GM12878 (cell line): Measurements from ENCODE around the gene LMX1B. TPM values are rescaled to one million over a fixed set of nuclear protein-coding genes. Genes with fewer than 3 reads are reported as not detected.

ENCODE experiments used
- ATAC-seq: fragments of 200-7000 bp; cut with Tn5 transposase; 3 replicates; pipeline ENCODE4 v1.9.1; 2020; ENCODE audit warnings: mild to moderate bottlenecking, moderate library complexity
- BruUV-seq: library from RNA; stranded (reverse); fragments of 400-500 nt; replicated peaks from 2 replicates; lab custom pipeline; 2021; lab: Mats Ljungman, UMichigan
- CTCF ChIA-PET: fragments of 300-600 bp; sonication (Branson Sonifier 250); formaldehyde crosslinking; extraction: SDS; loops from one replicate; lab custom pipeline; 2021; ENCODE audit warnings: inconsistent platforms; lab: Yijun Ruan, JAX
- POLR2A ChIA-PET: fragments of 350-600 bp; formaldehyde crosslinking; extraction: SDS; loops from one replicate; lab custom pipeline; 2021; ENCODE audit warnings: inconsistent platforms; lab: Charles Lee
- RAD21 ChIA-PET: fragments of 300-600 bp; sonication (Branson Sonifier 250); formaldehyde crosslinking; loops from one replicate; lab custom pipeline; 2023; ENCODE audit warnings: antibody characterized with exemption; ENCODE audit not compliant: unreplicated experiment; lab: Charles Lee
- SMC1A ChIA-PET: fragments of 300-600 bp; sonication (Branson Sonifier 250); formaldehyde crosslinking; loops from one replicate; lab custom pipeline; 2023; ENCODE audit not compliant: unreplicated experiment, uncharacterized antibody; lab: Charles Lee
- DNase-seq: peaks from one replicate; pipeline ENCODE4 v3.0.0-alpha.2; 2011; ENCODE audit warnings: low read depth, low spot score
- FAIRE-seq: peaks from 3 replicates; lab custom pipeline; 2011; peaks lifted over from hg19 to GRCh38; lab: Jason Lieb, UNC
- H2AFZ ChIP-seq: 2 replicates; pipeline ENCODE4 v1.6.0; 2011; ENCODE audit warnings: low read depth, low read length, control low read depth; ENCODE audit not compliant: control insufficient read depth
- H3K27ac ChIP-seq: 2 replicates; pipeline ENCODE4 v1.5.1; 2011; ENCODE audit warnings: control low read depth; ENCODE audit not compliant: control insufficient read depth, insufficient read depth
- H3K27me3 ChIP-seq, 2 experiments: replicated peaks in 1 of 2; 2 replicates each; pipeline versions ENCODE4 v1.6.0 to v1.6.1; 2011; ENCODE audit warnings: low read length in 1 of 2; ENCODE audit not compliant: control insufficient read depth in 2 of 2, insufficient read depth in 2 of 2
- H3K36me3 ChIP-seq, 2 experiments: 2 replicates each; pipeline ENCODE4 v1.5.1; 2011; ENCODE audit warnings: low read length in 1 of 2; ENCODE audit not compliant: control insufficient read depth in 2 of 2, insufficient read depth in 2 of 2
- H3K4me1 ChIP-seq: 2 replicates; pipeline ENCODE4 v1.6.1; 2011; ENCODE audit warnings: mild to moderate bottlenecking, low read length, moderate library complexity, mixed read lengths; ENCODE audit not compliant: control insufficient read depth, insufficient read depth
- H3K4me2 ChIP-seq: 2 replicates; pipeline ENCODE4 v1.6.0; 2011; ENCODE audit warnings: control low read depth; ENCODE audit not compliant: control insufficient read depth, insufficient read depth
- H3K4me3 ChIP-seq: fragments of 200-600 bp; sonication (generic); 2 replicates; pipeline ENCODE4 v1.5.1; 2016
- H3K79me2 ChIP-seq: 2 replicates; pipeline ENCODE4 v1.6.0; 2011; ENCODE audit warnings: low read length; ENCODE audit not compliant: control insufficient read depth, insufficient read depth
- H3K9ac ChIP-seq: 2 replicates; pipeline ENCODE4 v1.8.0; 2011; ENCODE audit warnings: low read length, control low read depth, mixed read lengths; ENCODE audit not compliant: control insufficient read depth, insufficient read depth
- H3K9me3 ChIP-seq: replicated peaks from 3 replicates; pipeline ENCODE4 v1.5.1; 2011; ENCODE audit warnings: mild to moderate bottlenecking, low read length; ENCODE audit not compliant: control insufficient read depth, insufficient read depth
- H4K20me1 ChIP-seq: 2 replicates; pipeline ENCODE4 v1.6.0; 2011; ENCODE audit not compliant: control insufficient read depth, insufficient read depth
- E2F8 ChIP-seq: fragments of 450-650 bp; IDR thresholded peaks from 2 replicates; pipeline ENCODE4 v1.6.1; 2018; ENCODE audit warnings: mild to moderate bottlenecking, low read depth, moderate library complexity; ENCODE audit not compliant: partially characterized antibody
- E4F1 ChIP-seq: fragments of 450-650 bp; IDR thresholded peaks from 2 replicates; pipeline ENCODE4 v1.6.1; 2018; ENCODE audit warnings: borderline replicate concordance, mild to moderate bottlenecking; ENCODE audit not compliant: partially characterized antibody
- MLLT1 ChIP-seq: fragments of 450-650 bp; IDR thresholded peaks from 2 replicates; pipeline ENCODE4 v1.6.1; 2016; ENCODE audit warnings: mild to moderate bottlenecking
- NFYA ChIP-seq: IDR thresholded peaks from 2 replicates; pipeline ENCODE4 v1.6.1; 2011; ENCODE audit warnings: low read depth, mild to moderate bottlenecking, low read length, improper control_type of control experiment, borderline replicate concordance
- NFYB ChIP-seq: IDR thresholded peaks from 2 replicates; pipeline ENCODE4 v1.6.1; 2011; ENCODE audit warnings: low read depth, mild to moderate bottlenecking, low read length, improper control_type of control experiment, moderate library complexity; ENCODE audit not compliant: insufficient read depth
- PAX5 ChIP-seq: IDR thresholded peaks from 2 replicates; pipeline ENCODE4 v1.6.1; 2011; ENCODE audit warnings: low read depth, low read length, borderline replicate concordance
- SIN3A ChIP-seq: IDR thresholded peaks from 2 replicates; pipeline ENCODE4 v1.6.1; 2012; ENCODE audit warnings: low read depth, low read length, improper control_type of control experiment
- SP1 ChIP-seq: IDR thresholded peaks from one replicate; pipeline ENCODE4 v1.6.1; 2011; ENCODE audit warnings: low read depth, low read length
- ZBTB4 ChIP-seq: fragments of 450-650 bp; formaldehyde crosslinking; IDR thresholded peaks from 2 replicates; pipeline ENCODE4 v1.4.0; 2022; ENCODE audit warnings: mild to moderate bottlenecking, moderate library complexity
- WGBS: methylation state at CpG from one replicate; pipeline ENCODE4 v1.1.6; 2016; ENCODE audit warnings: low lambda C conversion rate; ENCODE audit not compliant: insufficient replicate concordance, insufficient coverage; ENCODE audit errors: missing lambda C conversion rate; 5-methylcytosine and 5-hydroxymethylcytosine counted together
- in situ Hi-C: fragments of 300-500 bp; cut with MboI; formaldehyde crosslinking; loops from 9 replicates; pipeline ENCODE4 v1.14.3; 2018; ENCODE audit warnings: mixed read lengths
- intact Hi-C: fragments of 100-400 bp; cut with micrococcal nuclease; formaldehyde crosslinking; loops from one replicate; pipeline ENCODE4 v1.14.2; 2022; ENCODE audit not compliant: unreplicated experiment
- polyA plus RNA-seq, 11 experiments: library from polyadenylated mRNA; depleted of rRNA in 4 of 11; unstranded in 6 of 11; stranded (reverse) in 5 of 11; fragments of >200 nt; fragmentation: Nextera tagmentation in 4 of 11; fragmentation: Illumina TruSeq in 1 of 11; extraction: Ambion mirVana in 4 of 11; extraction: Trizol in 1 of 11; gene quantifications; 1 replicate in 1 of 11; 2 replicates in 10 of 11; pipeline versions ENCODE4 v1.2.1 to v1.2.3, GENCODE V29; 2011 to 2016; ENCODE audit warnings: inconsistent platforms in 2 of 11, missing spikeins in 2 of 11, low read depth in 1 of 11
- total RNA-seq, 4 experiments: library from RNA; depleted of rRNA in 3 of 4; stranded (reverse); fragments of >200 nt in 3 of 4; fragmentation: Illumina TruSeq in 1 of 4; extraction: Trizol in 1 of 4; gene quantifications; 2 replicates each; pipeline versions ENCODE4 v1.2.1 to v1.2.3, GENCODE V29; 2013 to 2021

The LMX1B gene
- total and polyA plus RNA-seq, 10 of the 15 experiments (the other 5 are each of a cell fraction or from before 2014, with no cell fraction given), result not detected

GRCh38 chr9:126720036-126720435 is 106.3 kb downstream of the LMX1B start:
- no peaks in the 10 kb centered on the region for H3K79me2 ChIP-seq
- H3K9ac ChIP-seq, result no peak overlapping the region
- no peak for FAIRE-seq
- no peaks in the 10 kb centered on the region for H4K20me1 ChIP-seq
- in situ Hi-C loops (no loop called here), intact Hi-C loops (no loop called here)
- RAD21 ChIA-PET, result interaction anchor here (3.8 kb wide), 1 partner anchor 14 kb away, joined by 24 read pairs; no protein-coding TSS in a partner anchor
- H3K36me3 ChIP-seq, result no peaks in the 10 kb centered on the region
- POLR2A ChIA-PET, result interaction anchor here (0.5 to 1.0 kb wide), 4 partner anchors 62 to 207 kb away, joined by 3 to 7 read pairs (median 4); partner anchors contain the start of gene ZBTB43
- no peak for ATAC-seq
- CTCF ChIA-PET, result interaction anchor here (4.9 kb wide), 1 partner anchor 15 kb away, joined by 41 read pairs; no protein-coding TSS in a partner anchor
- no peak for DNase-seq
- peaks cover 17% of the 10 kb centered on the region for H3K4me1 ChIP-seq
- H3K4me3 ChIP-seq, result no peak overlapping the region
- H3K27me3 ChIP-seq, result no peaks in the 10 kb centered on the region
- H2AFZ ChIP-seq, result peak overlapping the region; percentile 63; the same call in 1 of the 2 replicates
- no TSS peak for BruUV-seq
- peak overlapping the region; percentile 37 for H3K27ac ChIP-seq
- SMC1A ChIA-PET, result interaction anchor here (1.1 to 1.6 kb wide), 2 partner anchors 12 to 14 kb away, joined by 3 to 8 read pairs; no protein-coding TSS in a partner anchor
- TF ChIP-seq PAX5, result no peak
- no peak for TF ChIP-seq MLLT1
- no peak for TF ChIP-seq NFYB
- TF ChIP-seq SIN3A, result no peak
- no peak for TF ChIP-seq ZBTB4
- no peak for TF ChIP-seq SP1
- no peak for TF ChIP-seq E2F8
- TF ChIP-seq NFYA, result no peak
- TF ChIP-seq E4F1, result no peak
- TF ChIP-seq, all 136 proteins: peak for 0
- Histone ChIP-seq H3K9me3 (no peaks in the 10 kb centered on the region), H3K4me2 (peak overlapping the region; percentile 70)
- WGBS, result 48% methylated on average over 5 of the region's 5 CpGs
